ENCODE data around the gene CACNA2D2.

Gene CACNA2D2

GRCh38 chr3:50358911-50359759 is 144.3 kb downstream of the CACNA2D2 start, which contains the start of gene TMEM115:
Gene TMEM115 (minus strand): TSS chr3:50359521. CDS start chr3:50359063, 458 bp downstream.
- peak; percentile 93 for FAIRE-seq

GRCh38 chr3:50358355-50358910 is 145.0 kb downstream of the CACNA2D2 start:
- FAIRE-seq = no peak

DNA sequence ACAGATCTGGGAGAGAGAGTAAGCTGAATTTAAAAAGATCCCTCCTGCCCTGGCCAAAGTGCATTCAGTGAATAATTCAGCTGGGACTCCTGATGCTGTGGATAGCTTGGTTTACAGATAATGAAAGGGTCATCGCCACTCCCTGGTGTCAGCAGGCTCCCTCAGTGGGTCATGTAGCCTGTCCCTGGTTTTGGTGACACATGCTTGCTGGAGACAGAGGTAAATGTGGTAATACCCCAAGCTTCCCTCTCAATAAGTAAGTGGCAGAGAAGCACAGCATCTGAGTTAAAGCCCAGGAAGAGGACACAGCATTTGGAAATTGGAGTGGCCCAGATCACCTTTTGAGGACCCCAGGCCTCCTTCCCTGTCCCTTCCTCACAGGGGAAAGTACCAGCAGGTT is 146.0 kb downstream of the CACNA2D2 start:
- no peak for FAIRE-seq

DNA sequence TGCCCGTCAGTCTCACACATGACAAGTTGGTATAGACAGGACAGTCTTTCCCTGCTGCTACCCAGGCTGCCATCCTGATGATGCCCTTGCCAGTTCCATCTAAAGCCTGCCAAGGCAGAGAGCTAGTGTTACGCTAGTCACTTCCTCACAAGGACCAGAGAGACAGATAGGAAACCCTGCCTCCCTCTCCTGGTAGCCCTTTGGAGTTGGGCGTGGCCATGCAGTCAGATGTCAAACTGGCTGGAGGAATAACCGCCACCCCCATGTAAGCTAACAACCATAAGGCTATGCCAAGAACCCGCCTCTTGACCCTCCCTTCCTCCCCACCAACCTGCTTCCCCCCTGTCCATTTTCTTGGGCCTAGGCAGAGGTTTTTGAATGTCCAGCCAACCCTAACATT is 146.9 kb downstream of the CACNA2D2 start:
- FAIRE-seq = no peak

GRCh38 chr3:50355829-50356552 is 147.4 kb downstream of the CACNA2D2 start:
- no peak for FAIRE-seq

- no peak for FAIRE-seq
Observed at GRCh38 chr3:50354850-50355249, 148.6 kb downstream of the CACNA2D2 start.

DNA sequence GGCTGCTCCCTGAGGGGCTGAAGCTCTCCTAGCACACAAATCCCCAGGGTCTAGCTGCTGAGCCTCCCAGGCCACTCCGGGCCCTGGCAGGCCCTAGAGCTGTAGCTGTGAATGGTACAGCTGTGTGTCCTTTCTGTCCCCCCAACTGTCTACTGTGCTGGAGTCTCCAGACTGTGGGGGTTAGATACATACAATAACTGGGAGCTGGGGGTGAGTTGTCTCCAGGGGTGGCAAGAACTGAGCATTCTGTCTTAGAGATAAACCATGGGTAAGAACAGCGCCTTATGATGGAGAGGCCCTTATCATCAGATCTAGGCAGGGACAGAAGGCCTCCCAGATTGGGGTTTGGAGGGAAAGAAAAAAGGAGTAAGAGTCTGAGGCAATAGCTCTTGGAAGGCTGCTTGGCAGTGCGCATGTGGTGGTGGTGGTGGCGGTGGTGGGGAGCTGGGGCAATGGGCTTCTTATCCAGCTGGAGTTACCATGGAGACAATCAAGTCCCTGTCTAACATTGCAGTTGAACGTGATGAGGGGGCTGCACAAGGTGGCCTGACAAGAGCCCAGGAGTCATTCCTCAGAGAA is 149.2 kb downstream of the CACNA2D2 start:
- no peak for FAIRE-seq

DNA sequence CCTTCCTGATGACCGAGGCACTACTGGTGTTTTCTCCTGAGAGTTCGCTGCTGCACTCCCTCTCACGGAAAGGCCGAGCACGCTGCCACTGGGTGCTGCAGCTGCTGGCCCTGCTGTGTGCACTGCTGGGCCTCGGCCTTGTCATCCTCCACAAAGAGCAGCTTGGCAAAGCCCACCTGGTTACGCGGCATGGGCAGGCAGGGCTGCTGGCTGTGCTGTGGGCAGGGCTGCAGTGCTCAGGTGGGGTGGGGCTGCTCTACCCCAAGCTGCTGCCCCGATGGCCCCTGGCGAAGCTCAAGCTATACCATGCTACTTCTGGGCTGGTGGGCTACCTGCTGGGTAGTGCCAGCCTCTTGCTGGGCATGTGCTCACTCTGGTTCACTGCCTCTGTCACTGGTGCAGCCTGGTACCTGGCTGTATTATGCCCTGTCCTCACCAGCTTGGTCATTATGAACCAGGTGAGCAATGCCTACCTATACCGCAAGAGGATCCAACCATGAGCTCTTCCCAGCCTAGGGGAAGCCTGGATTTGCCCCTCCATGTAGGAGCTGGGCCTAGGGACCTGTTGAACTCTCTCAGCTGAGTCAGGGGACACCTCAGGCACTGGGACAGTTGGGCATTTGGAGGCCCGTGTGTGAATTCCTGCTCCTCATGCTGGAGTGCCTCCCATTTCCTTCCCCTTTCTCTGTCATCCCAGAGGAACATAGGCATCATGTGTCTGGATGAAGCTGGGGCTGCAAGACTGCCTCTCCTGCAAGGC is 150.0 kb downstream of the CACNA2D2 start:
- no peak for FAIRE-seq

GRCh38 chr3:50352781-50353180 is 150.7 kb downstream of the CACNA2D2 start:
- FAIRE-seq = no peak

GRCh38 chr3:50351323-50351697 is 152.1 kb downstream of the CACNA2D2 start:
- FAIRE-seq = no peak

- FAIRE-seq = no peak
Observed at GRCh38 chr3:50350527-50351322, 152.7 kb downstream of the CACNA2D2 start, which contains the start of the genes CYB561D2 and NPRL2. Gene CYB561D2 (plus strand): TSS chr3:50350862. CDS start chr3:50351434, 572 bp downstream. Gene NPRL2 (minus strand): TSS chr3:50350775. CDS start chr3:50350652, 123 bp downstream.

DNA sequence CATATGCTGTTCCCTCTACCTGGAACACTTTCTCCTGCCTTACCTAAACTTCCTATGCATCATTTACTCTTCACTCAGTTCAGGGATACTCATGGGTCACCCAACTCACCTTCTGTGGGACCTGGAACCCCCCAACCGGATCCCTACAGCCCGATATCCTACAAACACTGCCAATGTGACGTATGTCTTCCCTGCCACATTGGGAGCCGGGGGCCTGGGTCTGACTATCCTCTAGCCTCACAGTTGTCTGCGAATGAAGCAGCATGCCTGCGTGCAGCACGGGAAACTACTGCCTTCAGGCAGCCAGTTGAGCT is 153.3 kb downstream of the CACNA2D2 start:
- no peak for FAIRE-seq

- peak; percentile 53 for FAIRE-seq
Observed at GRCh38 chr3:50347187-50347813, 156.1 kb downstream of the CACNA2D2 start.

DNA sequence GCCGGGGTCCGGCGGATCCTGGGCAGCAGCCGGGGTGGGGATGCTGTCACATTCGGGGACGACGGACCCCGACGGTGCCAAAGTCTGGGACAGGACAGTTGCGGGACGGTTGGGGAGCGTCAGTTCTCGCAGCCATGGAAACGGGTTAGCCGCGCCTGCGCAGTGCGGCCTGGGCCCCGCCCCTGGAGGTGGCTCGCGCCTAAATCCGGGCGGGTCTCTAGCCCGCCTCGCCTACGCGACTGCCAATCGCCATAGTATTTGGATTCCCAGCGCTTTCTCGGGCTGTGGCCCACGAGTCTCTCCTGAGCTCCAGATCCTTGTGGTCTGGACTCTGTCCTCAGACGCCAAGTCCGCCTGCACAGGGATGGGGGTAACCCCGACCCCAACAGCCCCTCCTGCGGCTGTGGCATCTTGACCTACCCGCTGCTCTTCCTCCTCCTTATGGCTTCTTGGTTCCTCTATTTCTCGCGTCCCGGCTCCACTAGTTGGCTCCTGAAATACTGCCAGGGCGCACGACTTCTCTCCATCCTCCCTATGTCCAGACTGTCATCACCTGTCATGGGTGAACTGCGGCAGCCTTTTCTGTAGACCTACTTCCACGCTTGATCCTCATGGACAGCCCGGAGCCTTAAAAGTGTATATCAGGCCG is 157.7 kb downstream of the CACNA2D2 start, which contains the start of gene ZMYND10:
Gene ZMYND10, minus strand, starts transcription at position 147 of the 649 bp plus-strand sequence. CDS start 153 bp downstream, outside the sequence.
- FAIRE-seq = no peak

DNA sequence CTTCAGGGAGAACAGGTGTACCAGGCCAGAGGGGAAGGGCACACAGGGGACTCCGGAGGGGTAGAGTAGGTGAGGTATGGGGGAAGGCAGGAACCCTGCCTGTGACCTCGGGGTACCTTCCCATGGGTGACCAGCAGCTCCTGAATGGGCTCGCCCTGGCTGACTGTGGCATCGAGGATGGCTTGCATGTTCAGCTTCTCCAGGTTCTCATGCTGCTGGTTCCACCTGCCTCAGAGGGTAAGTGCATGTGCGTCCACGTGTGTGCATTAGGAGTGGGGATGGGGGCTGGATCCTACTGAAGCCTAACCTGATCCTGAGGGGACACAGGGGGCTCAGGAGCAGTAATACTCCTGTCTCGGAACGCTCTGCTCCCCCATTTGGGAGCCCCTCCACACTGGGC is 158.4 kb downstream of the CACNA2D2 start:
- FAIRE-seq = no peak

DNA sequence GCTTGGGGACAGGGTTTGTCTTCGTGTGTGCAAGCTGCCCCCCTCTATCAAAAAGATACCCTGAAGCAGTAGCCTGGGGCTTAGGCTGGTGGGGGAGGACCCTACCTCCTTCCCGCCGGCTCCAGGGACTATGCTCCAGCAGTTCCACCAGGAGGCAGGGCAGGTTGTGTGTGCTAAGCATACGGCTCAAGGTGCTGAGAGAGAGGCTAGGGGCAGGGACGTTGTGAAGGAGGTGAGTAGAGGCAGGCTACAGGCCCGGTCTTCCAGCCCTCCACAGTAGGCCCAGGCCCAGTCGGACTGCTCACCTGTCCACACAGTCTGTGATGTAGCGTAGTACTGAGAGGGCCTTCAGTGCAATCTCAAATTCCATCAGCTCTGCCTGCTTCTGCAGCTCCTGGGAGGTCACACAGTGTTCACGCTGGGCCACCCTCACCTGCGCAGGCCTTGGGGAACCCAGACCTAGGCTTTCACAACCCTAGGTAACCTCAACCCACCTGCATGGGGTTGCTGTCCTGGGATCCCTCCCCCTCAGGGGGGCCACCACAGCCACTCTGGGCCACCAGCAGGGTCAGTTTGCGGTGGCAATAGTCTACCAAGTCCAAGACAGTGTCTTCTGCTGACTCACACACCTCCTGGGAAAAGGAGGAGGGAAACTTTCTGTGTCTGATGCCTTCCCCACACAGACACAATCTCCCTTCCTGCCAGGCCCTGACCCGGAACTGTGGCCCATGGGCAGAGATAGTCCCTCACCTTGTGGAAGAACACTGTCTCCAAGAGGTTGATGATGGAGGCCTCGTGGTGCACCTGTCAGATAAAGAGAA is 160.4 kb downstream of the CACNA2D2 start:
- no peak for FAIRE-seq

DNA sequence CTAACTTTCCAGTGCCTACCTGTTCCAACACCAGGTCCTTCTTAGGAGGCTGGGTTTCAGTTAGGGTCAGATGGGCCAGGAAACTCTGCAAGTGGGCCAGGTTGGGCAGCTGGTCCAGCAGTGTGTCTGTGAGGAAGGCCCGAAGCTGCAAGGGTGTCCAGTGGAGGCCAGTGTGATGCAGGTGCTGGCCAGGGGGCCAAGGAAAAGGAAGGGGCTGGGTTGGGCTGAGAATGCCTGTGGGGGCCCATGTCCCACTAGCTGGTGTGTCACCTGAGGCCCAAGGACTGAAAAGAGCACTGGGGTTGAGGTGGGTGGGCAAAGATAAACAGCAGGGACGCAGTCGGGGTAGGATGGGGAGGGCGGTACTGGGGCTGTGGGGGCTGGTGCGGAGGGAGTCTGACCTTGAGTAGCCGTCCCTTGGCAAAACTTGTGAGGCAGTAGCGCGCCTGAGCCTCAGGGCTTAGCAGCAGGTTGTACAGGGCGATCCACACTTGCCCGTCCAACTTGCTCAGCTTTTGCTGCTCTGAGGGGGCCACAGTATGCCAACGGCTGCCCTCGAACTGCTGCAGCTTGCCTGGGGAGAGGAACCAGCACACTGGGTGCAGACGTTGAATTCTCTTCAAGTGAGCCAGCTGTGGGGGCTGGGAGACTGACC is 161.3 kb downstream of the CACNA2D2 start:
- no peak for FAIRE-seq

DNA sequence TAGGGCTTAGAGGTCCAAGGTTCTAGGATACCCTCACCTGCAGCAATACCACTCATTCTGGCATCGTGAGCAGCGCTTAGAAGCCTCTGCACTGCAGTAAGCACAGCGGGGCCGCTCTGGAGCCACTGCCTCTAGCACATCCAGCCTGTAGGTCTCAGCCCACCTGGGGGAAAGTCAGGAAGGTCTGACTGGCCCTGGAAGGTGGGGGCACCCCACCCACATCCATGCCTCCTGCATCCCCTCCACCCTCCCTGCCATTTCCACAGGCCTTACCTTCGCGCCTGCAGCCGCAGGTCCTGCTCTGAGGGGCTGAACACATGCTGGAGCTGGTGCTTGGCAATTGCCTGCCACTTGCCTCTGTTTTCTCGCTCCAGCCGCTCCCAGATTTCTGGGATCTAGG is 161.9 kb downstream of the CACNA2D2 start:
- no peak for FAIRE-seq

All from TTC549 (cell line).